ENCODE measurements around the gene TBXAS1.

- TF ChIP-seq POLR2A (IDR thresholded peaks at IDR 0.05), result no peak
- no peak for TF ChIP-seq POLR2AphosphoS5 (IDR thresholded peaks at IDR 0.05)
- TF ChIP-seq CTCF (IDR thresholded peaks at IDR 0.05), result no peak
- no peak for TF ChIP-seq EP300 (IDR thresholded peaks at IDR 0.05; ENCODE audit: low read depth)
Observed at GRCh38 chr7:139987691-139988516, 158.8 kb downstream of the TBXAS1 start.

All from transverse colon (tissue), 4 donors.